BLaER1 treated with 17β-estradiol and CSF1 and Interleukin-3, amounts not matched to agents 10 nM and 100 nM (cell line): Measurements from ENCODE around the gene ALPP.

Experiments used
- H3K27ac ChIP-seq, 11 experiments: shearing (Covaris generic); formaldehyde crosslinking; 2 replicates each; pipeline ENCODE4 v1.8.1; 2022
- H3K27me3 ChIP-seq, 11 experiments: shearing (Covaris generic); formaldehyde crosslinking; 2 replicates each; pipeline ENCODE4 v1.8.1; 2022
- H3K36me3 ChIP-seq, 11 experiments: shearing (Covaris generic); formaldehyde crosslinking; 2 replicates each; pipeline ENCODE4 v1.8.1; 2022
- H3K4me1 ChIP-seq, 10 experiments: shearing (Covaris generic); formaldehyde crosslinking; 2 replicates each; pipeline ENCODE4 v1.8.1; 2022
- H3K4me2 ChIP-seq, 11 experiments: shearing (Covaris generic); formaldehyde crosslinking; 2 replicates each; pipeline ENCODE4 v1.8.1; 2022
- H3K4me3 ChIP-seq, 10 experiments: shearing (Covaris generic); formaldehyde crosslinking; 2 replicates each; pipeline ENCODE4 v1.8.1; 2022
- H3K9ac ChIP-seq, 11 experiments: shearing (Covaris generic); formaldehyde crosslinking; 2 replicates each; pipeline ENCODE4 v1.8.1; 2022
- H3K9me3 ChIP-seq, 11 experiments: shearing (Covaris generic); formaldehyde crosslinking; replicated peaks in 1 of 11; 2 replicates each; pipeline ENCODE4 v1.8.1; 2022
- H4K20me1 ChIP-seq, 11 experiments: shearing (Covaris generic); formaldehyde crosslinking; 2 replicates each; pipeline ENCODE4 v1.8.1; 2022
- Cebpa-rat ChIP-seq, 11 experiments: shearing (Covaris generic); IDR thresholded peaks; 2 replicates each; pipeline ENCODE4 v1.8.1; 2022

The ALPP gene

DNA sequence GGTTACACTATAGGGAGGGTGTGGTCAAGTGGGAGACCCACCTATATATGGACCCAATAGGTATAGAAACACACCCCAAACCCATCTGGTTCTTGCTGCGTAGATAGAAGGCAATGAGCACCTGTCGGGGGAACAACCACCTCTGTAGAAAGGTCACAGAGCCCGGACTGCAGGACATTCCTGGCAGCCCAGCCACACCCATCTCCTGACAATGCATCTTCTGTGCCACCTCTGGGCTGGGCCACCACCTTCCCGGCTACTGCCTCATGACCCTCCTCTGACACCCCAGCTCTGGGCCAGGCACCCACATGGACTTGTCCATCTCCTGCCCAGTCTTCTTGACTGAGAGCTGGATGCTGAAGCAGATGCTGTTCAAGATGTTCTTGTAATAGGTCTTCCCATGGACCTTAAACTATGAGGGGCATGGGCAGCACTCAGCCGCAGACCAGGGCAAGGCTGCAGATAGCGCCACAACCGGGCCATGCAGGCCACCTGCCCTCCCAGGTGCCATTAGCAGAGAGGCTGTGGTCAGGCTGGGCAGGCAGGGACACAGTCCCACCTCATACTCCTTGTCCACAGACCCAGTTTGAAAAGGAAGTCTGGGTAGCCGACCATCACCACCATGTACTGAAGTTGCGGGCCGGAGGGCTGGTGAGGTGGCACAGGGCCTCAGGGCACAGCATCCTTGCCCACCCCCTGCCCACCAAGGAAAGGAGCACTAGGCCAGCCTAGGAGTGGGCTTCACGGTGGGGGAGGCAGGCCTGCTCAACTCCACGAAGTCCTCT lies 37.4 kb downstream of the ALPP start:
- peaks cover 0 to 27% (median 4%) of the 10 kb centered on the region in 11 experiments; a peak in 6 of 22 replicates for H4K20me1 ChIP-seq
- peaks cover 4 to 23% (median 14%) of the 10 kb centered on the region in 10 experiments; a peak in 16 of 20 replicates for H3K4me1 ChIP-seq
- no peak overlapping the region for H3K27ac ChIP-seq
- no peak for TF ChIP-seq Cebpa-rat (IDR thresholded peaks at IDR 0.05)
- peaks cover 17 to 26% (median 23%) of the 10 kb centered on the region in 11 experiments for H3K9me3 ChIP-seq
- H3K36me3 ChIP-seq, result no peaks in the 10 kb centered on the region
- no peak overlapping the region for H3K4me3 ChIP-seq
- peaks cover 36 to 49% (median 43%) of the 10 kb centered on the region in 11 experiments for H3K27me3 ChIP-seq
- no peak overlapping the region for H3K4me2 ChIP-seq
- no peak overlapping the region for H3K9ac ChIP-seq

DNA sequence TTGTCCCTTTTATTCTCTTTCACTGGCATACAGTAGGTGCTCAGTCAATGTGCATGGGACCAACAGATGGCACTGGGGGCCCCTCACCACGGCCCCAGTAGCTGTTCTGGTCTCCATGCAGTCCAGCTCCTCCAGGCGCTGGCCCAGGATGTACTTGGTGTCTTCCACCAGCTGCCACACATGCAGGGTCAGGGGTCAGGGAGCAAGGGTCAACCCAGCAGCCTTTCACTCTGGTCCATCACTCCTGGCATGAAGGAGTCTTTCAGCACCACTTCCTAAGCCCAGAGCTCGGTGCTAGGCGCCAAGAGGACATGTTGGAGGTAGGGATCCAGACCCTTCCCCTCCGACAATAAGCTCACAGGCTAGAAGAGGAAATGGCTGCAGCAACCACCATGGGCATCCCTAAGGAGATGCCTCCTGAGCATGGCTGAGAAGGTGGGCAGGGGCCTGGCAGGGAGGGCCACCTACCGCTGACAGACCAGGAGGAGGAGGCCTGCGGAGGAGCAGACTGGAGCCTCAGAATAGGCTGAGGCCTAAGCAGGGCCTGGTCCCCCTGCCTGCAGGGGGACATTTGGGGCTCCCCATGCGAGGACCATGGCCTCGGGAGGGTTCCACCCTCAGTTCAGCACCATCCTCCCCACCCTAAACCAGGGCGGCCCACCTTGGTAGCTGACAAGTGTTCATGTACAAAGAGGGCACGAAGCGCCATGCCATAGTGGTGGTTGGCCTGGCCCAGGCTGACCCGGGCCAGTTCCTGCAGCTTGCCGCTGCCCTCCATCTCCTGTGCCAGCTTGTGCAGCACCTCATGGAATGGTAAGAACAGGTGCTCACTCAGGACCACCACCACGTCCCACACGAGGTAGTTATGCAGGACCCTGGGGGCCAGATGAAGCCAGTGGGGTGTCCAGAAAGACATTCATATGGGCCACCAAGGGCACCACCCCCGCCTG lies 38.2 kb downstream of the ALPP start:
- H3K9me3 ChIP-seq, result peaks cover 26 to 35% (median 31%) of the 10 kb centered on the region in 11 experiments
- no peak overlapping the region for H3K4me2 ChIP-seq
- no peaks in the 10 kb centered on the region for H3K36me3 ChIP-seq
- H3K4me3 ChIP-seq, result no peak overlapping the region
- no peak overlapping the region for H3K27ac ChIP-seq
- H3K27me3 ChIP-seq, result peaks cover 45 to 57% (median 51%) of the 10 kb centered on the region in 11 experiments
- no peak for TF ChIP-seq Cebpa-rat (IDR thresholded peaks at IDR 0.05)
- H4K20me1 ChIP-seq, result peaks cover 0 to 34% (median 4%) of the 10 kb centered on the region in 11 experiments; a peak in 6 of 22 replicates
- no peak overlapping the region for H3K9ac ChIP-seq
- H3K4me1 ChIP-seq, result peaks cover 4 to 21% (median 14%) of the 10 kb centered on the region in 10 experiments; a peak in 16 of 20 replicates

DNA sequence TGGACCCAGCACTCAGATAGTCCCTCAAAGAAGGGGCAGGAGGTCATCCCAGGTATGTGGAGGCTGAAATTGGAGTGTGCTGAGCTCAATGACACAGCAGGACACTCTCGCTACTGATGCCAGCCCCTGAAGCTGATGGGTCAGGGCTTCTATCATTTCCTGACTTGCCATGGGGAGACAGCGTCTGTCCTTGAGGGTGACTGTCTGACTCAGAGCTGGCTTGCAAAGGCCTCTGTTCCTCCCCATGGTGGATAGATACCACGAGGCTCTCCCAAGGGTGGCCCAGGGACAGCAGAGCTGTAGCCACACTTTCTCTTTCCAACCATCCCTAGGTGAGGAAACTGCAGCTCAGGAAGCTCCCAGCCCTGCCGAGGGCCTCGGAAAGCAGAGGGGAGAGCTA lies 38.9 kb downstream of the ALPP start:
- Histone ChIP-seq H4K20me1 (peaks cover 0 to 34% (median 4%) of the 10 kb centered on the region in 11 experiments; a peak in 6 of 22 replicates), H3K4me1 (peaks cover 2 to 15% (median 11%) of the 10 kb centered on the region in 10 experiments; a peak in 16 of 20 replicates), H3K9me3 (peaks cover 33 to 41% (median 38%) of the 10 kb centered on the region in 11 experiments), H3K4me3 (no peak overlapping the region), H3K27ac (no peak overlapping the region), H3K9ac (no peak overlapping the region), H3K4me2 (no peak overlapping the region), H3K27me3 (peaks cover 52 to 64% (median 58%) of the 10 kb centered on the region in 11 experiments), H3K36me3 (no peaks in the 10 kb centered on the region)
- TF ChIP-seq Cebpa-rat (IDR thresholded peaks at IDR 0.05), result no peak

DNA sequence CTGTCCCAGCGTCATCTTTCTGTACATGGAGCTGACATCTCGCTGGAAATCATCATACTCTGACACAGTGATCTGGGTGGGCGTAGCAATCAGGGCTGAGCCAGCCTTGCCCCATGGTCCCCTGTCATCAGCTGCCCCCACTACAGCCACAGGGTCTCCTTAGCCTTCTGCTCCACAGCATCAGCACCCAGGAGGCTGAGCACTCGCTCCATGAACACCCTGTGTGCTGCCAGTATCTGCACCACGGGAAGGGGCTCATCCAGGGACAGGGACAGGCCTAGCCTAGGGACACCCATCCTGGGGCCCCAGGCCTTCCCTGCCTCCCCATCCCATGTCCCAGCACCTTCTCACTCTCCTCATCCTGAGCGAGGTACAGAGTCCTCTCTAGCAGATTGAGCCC lies 39.5 kb downstream of the ALPP start:
- Histone ChIP-seq H3K36me3 (no peaks in the 10 kb centered on the region), H3K4me1 (peaks cover 0 to 10% (median 6%) of the 10 kb centered on the region in 10 experiments; a peak in 16 of 20 replicates), H4K20me1 (peaks cover 0 to 34% (median 4%) of the 10 kb centered on the region in 11 experiments; a peak in 6 of 22 replicates), H3K27ac (no peak overlapping the region), H3K4me2 (peak overlapping the region in 7 of 11 experiments; percentile 47 to 67 (median 56); a peak in 10 of 22 replicates), H3K9ac (no peak overlapping the region), H3K4me3 (0 out of 20 replicates have a peak overlapping the region, but pooled peaks of 1 of the 10 experiments have one; percentile 41), H3K9me3 (peaks cover 36 to 46% (median 43%) of the 10 kb centered on the region in 11 experiments), H3K27me3 (peaks cover 56 to 69% (median 62%) of the 10 kb centered on the region in 11 experiments)
- no peak for TF ChIP-seq Cebpa-rat (IDR thresholded peaks at IDR 0.05)

DNA sequence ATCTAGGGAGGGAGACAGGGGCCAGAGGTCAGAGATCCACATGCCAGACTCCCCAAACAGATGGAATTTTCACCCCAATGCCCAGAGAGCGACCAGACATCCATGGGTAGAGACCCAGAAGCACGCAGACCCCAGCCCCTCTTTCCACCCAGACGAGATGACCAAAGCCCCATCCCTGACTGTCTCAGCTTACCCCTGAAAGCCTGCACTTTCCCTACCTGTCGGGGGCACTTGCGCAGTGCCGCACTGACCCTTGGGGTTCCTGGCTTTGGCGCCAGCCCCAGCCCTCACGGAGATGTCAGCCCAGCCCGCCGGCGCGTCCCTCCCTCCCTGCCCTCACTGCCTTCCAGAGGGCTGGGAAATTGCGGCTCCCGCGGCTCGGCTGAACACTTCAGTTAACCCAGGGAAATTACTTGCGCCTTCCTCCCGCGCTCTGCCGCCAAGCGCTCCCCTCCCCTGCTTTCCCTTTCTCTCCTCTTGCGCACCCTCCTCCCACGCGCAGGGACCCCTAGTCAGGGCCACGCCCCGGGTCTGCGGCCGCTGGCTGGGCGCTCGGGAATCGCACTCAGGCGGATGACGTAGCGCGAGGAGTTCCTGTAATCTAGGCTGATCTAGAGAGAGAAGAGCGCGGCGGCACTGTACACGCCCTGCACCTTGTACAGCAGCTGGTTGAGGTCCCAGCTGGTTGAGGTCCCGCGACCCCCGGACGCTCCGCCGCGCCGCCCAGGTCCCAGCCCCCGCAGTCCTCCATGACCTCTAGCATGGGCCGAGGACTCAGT lies 40.1 kb downstream of the ALPP start:
- TF ChIP-seq Cebpa-rat (IDR thresholded peaks at IDR 0.05), result no peak
- peak overlapping the region; percentile 13 to 62 (median 40); a peak in 13 of 20 replicates for H3K4me3 ChIP-seq
- H3K27me3 ChIP-seq, result peaks cover 56 to 69% (median 62%) of the 10 kb centered on the region in 11 experiments
- peaks cover 0 to 6% (median 2%) of the 10 kb centered on the region in 10 experiments; a peak in 6 of 20 replicates for H3K4me1 ChIP-seq
- H4K20me1 ChIP-seq, result peaks cover 0 to 34% (median 4%) of the 10 kb centered on the region in 11 experiments; a peak in 6 of 22 replicates
- H3K4me2 ChIP-seq, result peak overlapping the region; percentile 46 to 67 (median 56)
- no peak overlapping the region for H3K27ac ChIP-seq
- peaks cover 36 to 46% (median 43%) of the 10 kb centered on the region in 11 experiments for H3K9me3 ChIP-seq
- no peak overlapping the region for H3K9ac ChIP-seq
- no peaks in the 10 kb centered on the region for H3K36me3 ChIP-seq

DNA sequence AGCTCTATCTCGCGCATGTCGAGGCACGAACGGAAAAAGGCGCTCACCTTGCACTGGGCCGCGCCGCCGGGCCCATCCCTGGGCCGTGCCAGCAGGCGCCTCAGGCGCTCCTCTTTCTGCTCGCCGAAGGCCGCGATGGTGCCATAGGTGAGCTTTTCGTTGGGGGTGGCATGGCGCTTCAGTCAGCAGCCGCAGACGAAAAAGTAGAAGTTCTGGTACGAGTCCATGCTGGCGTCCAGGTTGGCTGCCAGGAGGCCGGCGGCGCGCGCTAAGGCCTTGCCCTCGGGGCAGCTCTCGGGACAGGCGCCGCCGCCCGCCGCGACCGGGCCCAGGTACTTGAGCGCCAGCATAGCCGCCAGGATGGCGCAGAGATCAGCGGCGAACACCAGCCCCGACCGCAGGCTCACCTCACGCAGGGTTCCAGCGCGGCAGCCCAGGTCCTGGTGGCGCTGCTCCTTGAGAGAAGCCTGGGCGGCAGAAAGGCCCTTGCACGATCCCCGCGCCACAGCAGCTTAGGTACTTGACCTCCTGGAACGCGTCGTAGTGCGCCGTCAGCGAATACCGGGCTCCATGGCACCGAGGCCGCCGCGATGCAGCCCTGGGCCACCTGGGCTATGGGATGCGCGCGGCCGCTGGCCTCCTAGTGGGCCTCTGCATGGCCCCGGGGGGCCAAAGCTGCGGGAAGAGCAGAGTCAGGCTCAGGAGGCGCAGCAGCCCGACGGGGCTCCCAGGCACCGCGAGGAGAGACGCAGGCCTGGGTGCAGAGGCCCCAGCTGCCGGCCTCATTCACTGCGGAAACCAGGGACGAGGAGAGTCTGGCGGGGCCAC lies 40.9 kb downstream of the ALPP start:
- no peak overlapping the region for H3K27ac ChIP-seq
- peaks cover 36 to 46% (median 43%) of the 10 kb centered on the region in 11 experiments for H3K9me3 ChIP-seq
- peaks cover 56 to 69% (median 62%) of the 10 kb centered on the region in 11 experiments for H3K27me3 ChIP-seq
- H3K4me2 ChIP-seq, result peak overlapping the region; percentile 46 to 67 (median 56); a peak in 21 of 22 replicates
- H3K9ac ChIP-seq, result no peak overlapping the region
- peak overlapping the region in 9 of 10 experiments; percentile 18 to 62 (median 41); a peak in 13 of 20 replicates for H3K4me3 ChIP-seq
- H3K4me1 ChIP-seq, result peaks cover 0 to 6% (median 2%) of the 10 kb centered on the region in 10 experiments; a peak in 6 of 20 replicates
- no peak for TF ChIP-seq Cebpa-rat (IDR thresholded peaks at IDR 0.05)
- peaks cover 0 to 34% (median 4%) of the 10 kb centered on the region in 11 experiments; a peak in 6 of 22 replicates for H4K20me1 ChIP-seq
- no peaks in the 10 kb centered on the region for H3K36me3 ChIP-seq

DNA sequence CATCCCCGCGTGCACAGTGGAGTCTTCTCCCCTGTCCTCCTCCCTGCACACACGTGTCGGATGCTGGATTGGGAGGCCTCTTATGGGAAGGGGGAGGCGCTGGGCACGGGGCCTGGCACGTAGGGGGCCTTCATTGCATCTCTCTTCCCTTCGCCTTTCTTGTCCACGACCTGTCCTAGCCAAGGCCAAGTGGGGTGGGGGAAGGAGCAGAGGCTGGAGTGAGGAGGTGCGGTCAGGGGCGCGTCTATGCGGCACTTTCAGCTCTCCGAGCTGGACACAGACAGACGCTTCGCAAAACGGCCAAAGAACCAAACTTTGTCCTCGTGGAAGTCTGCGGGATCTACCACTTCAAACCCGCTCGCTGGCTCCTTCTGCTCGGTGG lies 41.5 kb downstream of the ALPP start:
- H3K4me3 ChIP-seq, result peak overlapping the region in 5 of 10 experiments; percentile 49 to 60 (median 55); a peak in 8 of 20 replicates

More for the DNA sequence above, 41.5 kb downstream of the ALPP start:
- Histone ChIP-seq H4K20me1 (peaks cover 0 to 34% (median 4%) of the 10 kb centered on the region in 11 experiments; a peak in 6 of 22 replicates), H3K9me3 (peaks cover 36 to 46% (median 43%) of the 10 kb centered on the region in 11 experiments), H3K4me1 (peaks cover 0 to 6% (median 2%) of the 10 kb centered on the region in 10 experiments; a peak in 6 of 20 replicates), H3K4me2 (peak overlapping the region in 7 of 11 experiments; percentile 66 to 82 (median 77); a peak in 8 of 22 replicates), H3K36me3 (no peaks in the 10 kb centered on the region), H3K27me3 (peaks cover 56 to 69% (median 62%) of the 10 kb centered on the region in 11 experiments), H3K27ac (no peak overlapping the region), H3K9ac (no peak overlapping the region)
- no peak for TF ChIP-seq Cebpa-rat (IDR thresholded peaks at IDR 0.05)
